ENCODE measurements around the gene SLFNL1. TPM values are rescaled to one million over a fixed set of nuclear protein-coding genes. Genes with fewer than 3 reads are reported as not detected.

SLFNL1 gene
- total RNA-seq, 2 experiments from 2014 or later: 0.08 to 0.17 TPM

GRCh38 chr1:41013796-41014195, 7.7 kb downstream of the SLFNL1 start:
- H3K9me3 Mint-ChIP-seq: no peaks in the 10 kb centered on the region

GRCh38 chr1:41013024-41013423, 8.5 kb downstream of the SLFNL1 start:
- ATAC-seq (ENCODE audit: poor library complexity) (no peak), DNase-seq (no peak)
- no peak for TF ChIP-seq CTCF (IDR thresholded peaks at IDR 0.05)
- no peaks in the 10 kb centered on the region for H3K27me3 Mint-ChIP-seq
- peaks cover 11% of the 10 kb centered on the region for H3K4me1 Mint-ChIP-seq (ENCODE audit: low read depth)
- H3K36me3 ChIP-seq (ENCODE audit: insufficient read depth, low read length): peaks cover 70% of the 10 kb centered on the region
- H3K4me1 ChIP-seq (ENCODE audit: insufficient read depth, low read length): no peaks in the 10 kb centered on the region
- no peak overlapping the region for H3K27ac ChIP-seq (ENCODE audit: low read depth in 1 of 2, low read length in 2 of 2)
- H3K27me3 ChIP-seq (ENCODE audit: control insufficient read depth in 1 of 2, insufficient read depth in 2 of 2, low read length in 2 of 2): no peaks in the 10 kb centered on the region
- CTCF ChIA-PET: no interaction called here
- no peaks in the 10 kb centered on the region for H3K9me3 ChIP-seq (ENCODE audit: control insufficient read depth in 1 of 2, insufficient read depth in 1 of 2, low read length in 2 of 2)
- H3K9me3 Mint-ChIP-seq: no peaks in the 10 kb centered on the region
- no peak overlapping the region for H3K27ac Mint-ChIP-seq
- H3K36me3 Mint-ChIP-seq (ENCODE audit: low read depth): peaks cover 57% of the 10 kb centered on the region
- no peak overlapping the region for H3K4me3 ChIP-seq (ENCODE audit: low read length)
- POLR2A ChIA-PET: interaction anchor here (0.5 kb wide), 1 partner anchor 10 kb away, joined by 4 read pairs; no protein-coding TSS in a partner anchor
- H3K4me3 Mint-ChIP-seq: no peak overlapping the region
- intact Hi-C loops (cut with DNase I, micrococcal nuclease): no loop called here

More at GRCh38 chr1:41013796-41014195, 7.7 kb downstream of the SLFNL1 start:
- H3K4me1 ChIP-seq (ENCODE audit: insufficient read depth, low read length): no peaks in the 10 kb centered on the region
- no peak for DNase-seq
- ATAC-seq (ENCODE audit: poor library complexity): no peak
- intact Hi-C loops (cut with DNase I, micrococcal nuclease): no loop called here
- POLR2A ChIA-PET: interaction anchor here (0.5 kb wide), 1 partner anchor 9 kb away, joined by 4 read pairs; no protein-coding TSS in a partner anchor
- CTCF ChIA-PET: no interaction called here
- Mint-ChIP-seq H3K27me3 (no peaks in the 10 kb centered on the region), H3K27ac (no peak overlapping the region), H3K4me1 (ENCODE audit: low read depth) (peaks cover 11% of the 10 kb centered on the region), H3K36me3 (ENCODE audit: low read depth) (peaks cover 49% of the 10 kb centered on the region), H3K4me3 (no peak overlapping the region)
- H3K4me3 ChIP-seq (ENCODE audit: low read length): no peak overlapping the region
- no peak overlapping the region for H3K27ac ChIP-seq (ENCODE audit: low read depth in 1 of 2, low read length in 2 of 2)
- H3K36me3 ChIP-seq (ENCODE audit: insufficient read depth, low read length): peaks cover 65% of the 10 kb centered on the region
- TF ChIP-seq CTCF (IDR thresholded peaks at IDR 0.05): no peak
- H3K9me3 ChIP-seq (ENCODE audit: control insufficient read depth in 1 of 2, insufficient read depth in 1 of 2, low read length in 2 of 2): no peaks in the 10 kb centered on the region
- no peaks in the 10 kb centered on the region for H3K27me3 ChIP-seq (ENCODE audit: control insufficient read depth in 1 of 2, insufficient read depth in 2 of 2, low read length in 2 of 2)

- H3K9me3 ChIP-seq (ENCODE audit: control insufficient read depth in 1 of 2, insufficient read depth in 1 of 2, low read length in 2 of 2): no peaks in the 10 kb centered on the region
- intact Hi-C loops (cut with DNase I, micrococcal nuclease): no loop called here
- Mint-ChIP-seq H3K36me3 (ENCODE audit: low read depth) (peaks cover 83% of the 10 kb centered on the region), H3K9me3 (no peaks in the 10 kb centered on the region), H3K27me3 (no peaks in the 10 kb centered on the region), H3K4me3 (no peak overlapping the region), H3K4me1 (ENCODE audit: low read depth) (peaks cover 11% of the 10 kb centered on the region), H3K27ac (no peak overlapping the region)
- CTCF ChIA-PET: interaction anchor here (0.6 kb wide), 1 partner anchor 17 kb away, joined by 4 read pairs; no protein-coding TSS in a partner anchor
- H3K36me3 ChIP-seq (ENCODE audit: insufficient read depth, low read length): peaks cover 79% of the 10 kb centered on the region
- H3K27me3 ChIP-seq (ENCODE audit: control insufficient read depth in 1 of 2, insufficient read depth in 2 of 2, low read length in 2 of 2): no peaks in the 10 kb centered on the region
- ATAC-seq (ENCODE audit: poor library complexity) (no peak), DNase-seq (no peak)
- H3K4me3 ChIP-seq (ENCODE audit: low read length): no peak overlapping the region
- TF ChIP-seq CTCF (IDR thresholded peaks at IDR 0.05): no peak
- POLR2A ChIA-PET: no interaction called here
- no peak overlapping the region for H3K27ac ChIP-seq (ENCODE audit: low read depth in 1 of 2, low read length in 2 of 2)
- no peaks in the 10 kb centered on the region for H3K4me1 ChIP-seq (ENCODE audit: insufficient read depth, low read length)
Observed at GRCh38 chr1:41010345-41010744, 11.2 kb downstream of the SLFNL1 start.
